Lower lobe of right lung (tissue), 2 donors: ENCODE measurements around the gene HOXA9. TPM values are rescaled to one million over a fixed set of nuclear protein-coding genes. Genes with fewer than 3 reads are reported as not detected.
A peak's percentile ranks its signal among the peaks of the same experiment; 100 is the strongest.

ENCODE experiments used
- ATAC-seq, 2 donors: fragments of 200-7000 bp; cut with Tn5 transposase; one replicate each; pipeline ENCODE4 v1.9.1; 2020 to 2022; ENCODE audit warnings: mild to moderate bottlenecking in 2 of 2, moderate library complexity in 2 of 2
- DNase-seq: peaks from one replicate; pipeline ENCODE4 v3.0.0-alpha.2; 2020
- H3K27ac ChIP-seq: fragments of 200-600 bp; one replicate; pipeline ENCODE4 v1.8.0; 2022
- H3K27me3 ChIP-seq: fragments of 200-600 bp; one replicate; pipeline ENCODE4 v1.8.0; 2022; ENCODE audit warnings: low read depth
- H3K36me3 ChIP-seq: fragments of 200-600 bp; one replicate; pipeline ENCODE4 v1.8.0; 2022; ENCODE audit warnings: mild to moderate bottlenecking
- H3K4me1 ChIP-seq: fragments of 200-600 bp; one replicate; pipeline ENCODE4 v1.8.0; 2022
- H3K4me3 ChIP-seq: fragments of 200-600 bp; one replicate; pipeline ENCODE4 v1.8.0; 2022; ENCODE audit warnings: mild to moderate bottlenecking
- H3K9me3 ChIP-seq: fragments of 200-600 bp; one replicate; pipeline ENCODE4 v1.8.0; 2022
- intact Hi-C: fragments of 100-400 bp; cut with DNase I; formaldehyde crosslinking; loops from one replicate; pipeline ENCODE4 v1.11.0; 2022
- total RNA-seq: library from RNA; stranded (reverse); fragmentation: NEBNext Ultra II Directional; extraction: Animal tissue kit (Norgen Biotek cat#: 25700); gene quantifications from one replicate; pipeline ENCODE4 v1.2.1, GENCODE V29; 2021
- TF ChIP-seq, protein P1 (sequence below): fragments of 200-600 bp; IDR thresholded peaks from one replicate; pipeline ENCODE4 v1.8.0; 2022; ENCODE audit warnings: antibody characterized with exemption, mild to moderate bottlenecking
- donor health status: DM: no; HTN: yes; CAD: no; lungs with severe emphysema.

Gene HOXA9
- total RNA-seq, 1 donor from 2014 or later: 1.7 TPM

DNA sequence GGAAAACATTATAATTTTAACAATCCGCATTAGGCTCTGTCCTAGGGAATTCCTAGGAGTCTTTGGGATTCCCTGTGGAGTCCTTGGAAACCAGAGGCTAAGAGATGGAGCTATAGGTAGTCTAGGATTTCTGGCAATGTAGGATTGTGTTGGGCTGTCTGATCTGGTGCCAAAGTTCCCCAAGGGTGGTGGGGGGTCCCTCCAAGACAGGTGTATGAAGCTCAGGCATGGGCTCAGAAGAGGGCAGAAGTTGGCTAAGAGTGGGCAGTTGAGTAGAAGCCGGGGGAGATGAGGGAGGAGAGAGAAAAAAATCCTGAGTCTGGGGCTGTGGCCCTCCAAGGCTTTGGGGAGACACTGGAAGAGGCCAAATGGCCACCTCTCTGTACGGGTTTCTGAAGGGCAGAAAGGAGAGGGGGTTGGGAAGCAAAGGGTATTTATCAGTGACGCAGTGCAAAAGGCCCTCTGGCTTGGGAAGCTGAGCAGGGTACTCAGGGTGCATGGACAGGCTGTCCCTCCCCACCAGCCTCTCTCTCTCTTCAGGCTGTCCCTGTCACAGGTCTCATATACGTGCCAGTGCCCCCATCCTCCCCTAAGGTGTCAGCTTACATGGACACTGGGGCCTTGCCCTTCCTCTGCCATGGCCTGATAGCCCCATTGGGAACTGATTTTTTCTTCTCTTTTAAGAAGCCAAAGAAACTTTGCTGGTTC is 18.7 kb downstream of the HOXA9 start:
- intact Hi-C loops: no loop called here
- no peaks in the 10 kb centered on the region for H3K9me3 ChIP-seq
- H3K4me1 ChIP-seq: peaks cover 39% of the 10 kb centered on the region
- H3K27me3 ChIP-seq: peaks cover 82% of the 10 kb centered on the region
- peak overlapping the region; percentile 60 for H3K4me3 ChIP-seq
- no peaks in the 10 kb centered on the region for H3K36me3 ChIP-seq
- DNase-seq (no peak), ATAC-seq (no peak)
- peak overlapping the region; percentile 89 for H3K27ac ChIP-seq
- TF ChIP-seq, protein P1, sequence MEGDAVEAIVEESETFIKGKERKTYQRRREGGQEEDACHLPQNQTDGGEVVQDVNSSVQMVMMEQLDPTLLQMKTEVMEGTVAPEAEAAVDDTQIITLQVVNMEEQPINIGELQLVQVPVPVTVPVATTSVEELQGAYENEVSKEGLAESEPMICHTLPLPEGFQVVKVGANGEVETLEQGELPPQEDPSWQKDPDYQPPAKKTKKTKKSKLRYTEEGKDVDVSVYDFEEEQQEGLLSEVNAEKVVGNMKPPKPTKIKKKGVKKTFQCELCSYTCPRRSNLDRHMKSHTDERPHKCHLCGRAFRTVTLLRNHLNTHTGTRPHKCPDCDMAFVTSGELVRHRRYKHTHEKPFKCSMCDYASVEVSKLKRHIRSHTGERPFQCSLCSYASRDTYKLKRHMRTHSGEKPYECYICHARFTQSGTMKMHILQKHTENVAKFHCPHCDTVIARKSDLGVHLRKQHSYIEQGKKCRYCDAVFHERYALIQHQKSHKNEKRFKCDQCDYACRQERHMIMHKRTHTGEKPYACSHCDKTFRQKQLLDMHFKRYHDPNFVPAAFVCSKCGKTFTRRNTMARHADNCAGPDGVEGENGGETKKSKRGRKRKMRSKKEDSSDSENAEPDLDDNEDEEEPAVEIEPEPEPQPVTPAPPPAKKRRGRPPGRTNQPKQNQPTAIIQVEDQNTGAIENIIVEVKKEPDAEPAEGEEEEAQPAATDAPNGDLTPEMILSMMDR: no peak

DNA sequence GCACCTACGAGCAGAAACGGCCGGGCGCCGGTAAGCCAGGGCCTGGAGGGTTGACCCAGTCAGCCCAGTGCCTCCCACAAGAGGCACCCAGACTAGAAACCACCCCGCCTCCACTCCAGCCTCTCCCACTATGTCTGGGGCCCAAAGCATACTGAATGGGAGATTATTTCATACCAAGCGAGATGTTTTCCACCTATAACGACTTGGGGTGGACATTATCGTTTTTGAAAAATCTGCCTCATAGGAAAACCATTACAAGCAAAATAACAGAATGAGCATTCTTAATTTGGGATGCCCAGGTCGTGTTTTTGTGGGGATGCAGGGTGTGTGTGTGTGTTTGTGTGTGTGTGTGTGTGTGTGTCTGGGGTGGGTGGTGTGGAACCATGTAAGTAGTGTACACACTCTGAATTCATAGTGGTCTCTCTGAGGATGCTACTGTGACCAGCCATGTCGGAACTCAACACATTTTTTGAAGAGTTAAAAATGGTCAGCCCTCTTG is 19.4 kb downstream of the HOXA9 start:
- ATAC-seq: no peak
- intact Hi-C loops: no loop called here
- H3K4me1 ChIP-seq: peaks cover 32% of the 10 kb centered on the region
- no peak for DNase-seq
- peaks cover 79% of the 10 kb centered on the region for H3K27me3 ChIP-seq
- peak overlapping the region; percentile 89 for H3K27ac ChIP-seq
- TF ChIP-seq, protein P1: no peak
- H3K9me3 ChIP-seq: no peaks in the 10 kb centered on the region
- peak overlapping the region; percentile 70 for H3K4me3 ChIP-seq
- no peaks in the 10 kb centered on the region for H3K36me3 ChIP-seq

DNA sequence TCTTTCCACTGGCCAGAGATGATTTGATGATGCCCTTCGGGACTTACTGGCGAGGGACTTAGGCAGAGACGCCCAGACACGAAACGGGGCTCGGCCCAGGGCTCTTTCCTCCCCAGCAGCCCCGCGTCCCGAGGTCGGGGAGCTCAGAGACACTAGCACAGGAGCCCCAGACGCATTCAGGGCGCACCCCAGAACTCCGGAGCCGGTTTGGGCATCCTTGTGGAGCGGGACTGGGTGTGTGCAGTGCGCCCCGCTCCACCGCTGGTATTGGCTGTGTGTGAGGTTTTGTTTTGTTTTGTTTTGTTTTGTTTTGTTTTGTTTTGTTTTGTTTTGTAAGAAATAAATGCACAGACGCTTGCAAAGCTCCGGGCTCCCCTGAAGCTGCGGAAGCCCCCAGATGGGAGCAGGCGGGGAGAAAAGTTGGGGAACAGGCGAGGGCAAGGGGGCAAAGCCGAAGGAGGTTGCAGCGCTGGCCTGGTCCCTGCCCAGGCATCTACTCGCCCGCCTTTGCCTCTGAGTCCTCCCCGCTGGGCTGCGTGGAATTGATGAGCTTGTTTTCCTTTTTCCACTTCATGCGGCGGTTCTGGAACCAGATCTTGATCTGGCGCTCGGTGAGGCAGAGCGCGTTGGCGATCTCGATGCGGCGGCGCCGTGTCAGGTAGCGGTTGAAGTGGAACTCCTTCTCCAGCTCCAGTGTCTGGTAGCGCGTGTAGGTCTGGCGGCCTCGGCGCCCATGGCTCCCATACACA is 20.0 kb downstream of the HOXA9 start:
- DNase-seq (no peak), ATAC-seq (no peak)
- TF ChIP-seq, protein P1: no peak
- H3K4me1 ChIP-seq: peaks cover 26% of the 10 kb centered on the region
- peaks cover 78% of the 10 kb centered on the region for H3K27me3 ChIP-seq
- intact Hi-C loops: no loop called here
- peak overlapping the region; percentile 89 for H3K27ac ChIP-seq
- H3K9me3 ChIP-seq: no peaks in the 10 kb centered on the region
- peak overlapping the region; percentile 70 for H3K4me3 ChIP-seq
- no peaks in the 10 kb centered on the region for H3K36me3 ChIP-seq

DNA sequence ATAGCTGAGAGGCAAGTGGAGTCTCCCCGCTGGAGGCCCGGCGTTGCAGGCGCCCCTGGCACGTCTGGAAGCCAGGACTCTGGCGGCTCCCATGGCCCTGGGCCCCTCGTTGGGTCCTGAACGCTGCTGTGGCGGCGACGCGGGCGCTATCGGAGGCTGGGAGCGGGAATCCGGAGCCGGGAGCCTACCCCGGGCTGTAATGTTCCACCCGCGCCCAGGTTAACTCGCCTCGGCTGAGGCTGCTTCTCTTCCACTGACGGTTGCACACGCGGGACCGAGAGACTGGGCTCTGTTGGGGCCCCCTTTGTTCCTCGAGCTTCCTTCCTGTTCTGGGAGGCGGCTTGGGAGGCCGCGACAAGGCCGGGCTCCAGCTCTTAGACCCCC is 20.6 kb downstream of the HOXA9 start:
- intact Hi-C loops: loop anchor here (5.0 kb wide), 1 partner anchor 287 kb away; no protein-coding TSS in a partner anchor
- H3K4me3 ChIP-seq: peak overlapping the region; percentile 70
- ATAC-seq: no peak
- H3K36me3 ChIP-seq: no peaks in the 10 kb centered on the region
- H3K9me3 ChIP-seq: no peaks in the 10 kb centered on the region
- peaks cover 21% of the 10 kb centered on the region for H3K4me1 ChIP-seq
- peak overlapping the region; percentile 89 for H3K27ac ChIP-seq
- peaks cover 72% of the 10 kb centered on the region for H3K27me3 ChIP-seq
- TF ChIP-seq, protein P1: no peak
- no peak for DNase-seq

DNA sequence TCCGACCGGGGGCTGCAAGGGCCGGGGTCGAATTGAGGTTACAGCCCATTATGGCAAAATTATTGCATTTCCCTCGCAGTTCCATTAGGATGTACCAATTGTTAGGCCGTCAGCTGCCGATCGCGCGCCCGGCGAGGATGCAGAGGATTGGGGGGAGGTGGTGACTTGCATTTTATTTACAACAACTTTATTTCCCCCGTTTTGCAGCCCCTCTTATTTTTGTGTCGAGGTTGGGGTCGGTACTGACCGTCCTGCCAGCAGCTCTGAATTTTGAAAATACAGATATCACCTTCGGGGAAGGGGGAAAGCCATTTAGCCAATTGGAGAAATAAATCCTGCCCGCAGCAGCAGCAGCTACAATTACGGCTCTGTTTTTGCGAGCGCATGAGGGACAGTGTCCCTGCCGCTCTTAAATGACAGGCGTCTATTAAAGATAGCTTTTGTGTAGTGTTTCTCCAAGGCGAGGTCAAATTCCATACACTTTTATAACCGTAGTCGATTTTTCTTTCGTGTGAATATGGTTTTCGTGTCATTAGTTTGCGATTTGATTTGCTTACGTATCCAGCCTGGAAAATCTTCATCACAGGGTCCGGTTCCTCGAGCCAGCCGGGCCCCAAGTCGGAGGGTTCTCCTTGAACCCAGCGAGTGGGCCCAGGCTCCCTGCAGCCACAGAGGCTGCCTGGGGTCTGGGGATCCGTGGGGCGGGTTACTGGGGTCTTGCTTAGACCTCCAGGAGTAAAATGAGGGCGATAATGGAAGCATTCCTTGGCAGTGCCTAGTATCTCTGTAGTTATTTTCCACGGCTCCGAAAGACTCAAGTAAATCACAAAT is 21.2 kb downstream of the HOXA9 start:
- peak overlapping the region; percentile 70 for H3K4me3 ChIP-seq
- TF ChIP-seq, protein P1: no peak
- H3K36me3 ChIP-seq: no peaks in the 10 kb centered on the region
- H3K9me3 ChIP-seq: no peaks in the 10 kb centered on the region
- intact Hi-C loops: loop anchor here (5.0 kb wide), 1 partner anchor 287 kb away; no protein-coding TSS in a partner anchor
- H3K27ac ChIP-seq: peak overlapping the region; percentile 89
- H3K27me3 ChIP-seq: peaks cover 73% of the 10 kb centered on the region
- DNase-seq (no peak), ATAC-seq (no peak)
- H3K4me1 ChIP-seq: peaks cover 21% of the 10 kb centered on the region
